Measurements from ENCODE around the gene PLD6.

DNA sequence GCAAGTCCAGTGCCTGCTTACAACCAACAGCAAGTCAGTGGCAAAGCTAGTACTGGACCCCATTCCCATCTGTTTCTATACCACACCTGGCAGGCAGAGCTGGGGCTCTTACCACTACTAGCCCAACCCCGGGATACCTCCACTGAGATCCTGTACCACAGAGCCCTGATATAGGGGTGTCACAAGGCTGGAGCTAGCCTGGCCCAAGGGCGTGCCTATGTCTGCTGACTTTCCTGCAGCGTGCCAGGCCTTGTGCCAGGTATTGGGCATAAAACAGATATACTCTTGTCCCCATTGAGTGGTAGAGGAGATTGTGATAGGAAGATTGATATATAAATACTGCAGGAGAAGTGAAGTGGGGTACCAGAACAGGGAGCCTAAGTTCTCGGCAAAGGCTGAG is 44.4 kb downstream of the PLD6 start:
- TF ChIP-seq CTCF (IDR thresholded peaks at IDR 0.05) (no peak), POLR2A (IDR thresholded peaks at IDR 0.05) (no peak)

All from Peyer's patch (tissue), 4 donors.